NCI-H510A (cell line): ENCODE measurements around the gene STUB1.

Experiments
- DNase-seq: peaks from one replicate; lab custom pipeline; 2025; lab: John Stamatoyannopoulos, UW

The STUB1 gene

DNA sequence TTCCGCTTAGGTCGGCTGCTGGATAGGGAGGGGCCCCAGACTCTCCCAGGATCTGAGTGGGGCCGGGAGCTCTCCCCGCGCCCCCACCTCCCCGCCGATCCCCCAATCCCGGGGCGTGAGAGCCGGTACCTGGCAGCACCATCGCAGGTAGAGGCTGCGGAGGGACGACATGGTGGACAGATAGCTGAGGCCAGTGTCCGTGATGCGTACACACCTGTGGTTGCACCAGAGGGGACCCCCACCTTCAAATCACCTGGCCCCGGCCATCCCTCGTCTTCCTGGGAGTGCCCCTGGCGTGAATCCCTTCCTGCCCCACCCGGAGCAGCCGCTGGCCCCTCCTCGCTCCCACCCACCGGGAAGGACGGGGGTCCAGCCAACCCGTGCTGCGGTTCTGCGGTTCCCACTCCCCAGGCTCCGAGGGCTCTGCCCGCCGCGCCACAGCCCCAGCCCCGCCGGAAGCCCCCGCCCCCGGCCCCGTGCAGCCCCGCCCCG is 14.7 kb downstream of the STUB1 start:
- no peak for DNase-seq

DNA sequence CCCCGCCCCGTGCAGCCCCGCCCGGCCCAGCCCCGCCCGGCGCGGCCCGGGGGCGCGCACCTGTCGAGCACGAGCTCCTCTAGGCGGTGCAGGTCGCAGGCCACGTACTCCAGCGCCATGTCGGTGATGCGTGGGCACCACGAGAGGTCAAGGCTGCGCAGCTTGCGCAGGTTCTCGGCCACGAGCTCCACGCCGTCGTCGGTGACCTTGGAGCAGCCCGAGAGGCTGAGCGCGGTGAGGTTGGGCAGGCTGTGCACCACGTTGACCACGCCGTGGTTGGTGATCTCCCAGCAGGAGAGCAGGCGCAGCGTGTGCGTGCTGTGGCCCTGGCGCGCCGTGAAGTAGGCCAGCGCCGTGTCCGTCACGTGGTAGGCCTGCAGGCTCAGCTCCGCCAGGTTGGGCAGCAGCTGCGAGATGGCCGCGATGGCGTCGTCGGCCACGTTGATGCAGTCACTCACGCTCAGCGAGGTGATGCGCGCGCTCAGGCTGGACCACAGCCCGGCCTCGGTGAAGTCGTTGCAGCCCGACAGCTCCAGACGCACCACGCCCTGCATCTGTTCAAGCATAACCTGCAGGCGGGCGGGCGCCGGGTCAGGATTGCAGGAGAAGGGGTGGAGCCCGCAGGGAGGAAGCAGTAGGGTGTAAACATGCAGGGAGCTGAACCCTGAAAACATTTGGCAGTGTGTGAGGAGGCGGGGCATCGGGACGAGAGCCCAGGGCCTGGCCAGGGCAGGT is 15.3 kb downstream of the STUB1 start:
- peak; percentile 87 for DNase-seq

DNA sequence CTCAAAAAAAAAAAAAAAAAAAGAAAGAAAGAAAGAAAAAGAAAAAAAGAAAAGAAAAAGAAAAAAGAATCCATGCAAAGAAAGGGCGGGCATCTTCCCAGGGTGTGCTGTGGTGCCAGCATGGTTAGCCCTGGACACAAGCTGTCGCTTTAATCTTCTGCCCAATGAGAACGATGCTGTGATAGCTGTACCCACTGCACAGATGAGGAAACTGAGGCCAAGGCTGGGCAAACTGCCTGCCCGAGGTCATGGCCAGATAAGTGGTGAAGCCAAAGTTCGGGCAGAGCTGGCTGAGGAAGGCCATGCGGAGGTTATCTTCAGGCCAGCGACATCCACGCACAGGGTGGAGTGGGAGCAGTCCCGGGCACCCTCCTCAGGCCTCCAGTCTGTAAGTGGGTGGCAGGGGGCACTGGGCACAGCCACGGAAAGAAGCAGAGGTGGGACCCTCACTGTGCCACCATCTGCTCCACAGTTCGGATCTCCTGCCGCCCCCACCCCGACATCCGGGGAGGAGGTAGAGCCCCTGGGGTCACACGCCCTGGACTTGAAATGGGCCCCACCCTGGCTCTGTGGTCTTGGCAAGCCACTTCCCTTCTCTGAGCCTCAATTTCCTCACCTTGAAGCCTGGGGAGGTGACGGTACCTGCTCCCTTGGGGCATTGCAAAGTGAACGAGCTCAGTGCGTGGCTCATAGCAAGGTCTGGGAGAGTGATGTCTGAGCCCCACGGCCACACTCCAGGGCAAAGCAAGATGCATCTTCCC is 18.9 kb downstream of the STUB1 start:
- no peak for DNase-seq

DNA sequence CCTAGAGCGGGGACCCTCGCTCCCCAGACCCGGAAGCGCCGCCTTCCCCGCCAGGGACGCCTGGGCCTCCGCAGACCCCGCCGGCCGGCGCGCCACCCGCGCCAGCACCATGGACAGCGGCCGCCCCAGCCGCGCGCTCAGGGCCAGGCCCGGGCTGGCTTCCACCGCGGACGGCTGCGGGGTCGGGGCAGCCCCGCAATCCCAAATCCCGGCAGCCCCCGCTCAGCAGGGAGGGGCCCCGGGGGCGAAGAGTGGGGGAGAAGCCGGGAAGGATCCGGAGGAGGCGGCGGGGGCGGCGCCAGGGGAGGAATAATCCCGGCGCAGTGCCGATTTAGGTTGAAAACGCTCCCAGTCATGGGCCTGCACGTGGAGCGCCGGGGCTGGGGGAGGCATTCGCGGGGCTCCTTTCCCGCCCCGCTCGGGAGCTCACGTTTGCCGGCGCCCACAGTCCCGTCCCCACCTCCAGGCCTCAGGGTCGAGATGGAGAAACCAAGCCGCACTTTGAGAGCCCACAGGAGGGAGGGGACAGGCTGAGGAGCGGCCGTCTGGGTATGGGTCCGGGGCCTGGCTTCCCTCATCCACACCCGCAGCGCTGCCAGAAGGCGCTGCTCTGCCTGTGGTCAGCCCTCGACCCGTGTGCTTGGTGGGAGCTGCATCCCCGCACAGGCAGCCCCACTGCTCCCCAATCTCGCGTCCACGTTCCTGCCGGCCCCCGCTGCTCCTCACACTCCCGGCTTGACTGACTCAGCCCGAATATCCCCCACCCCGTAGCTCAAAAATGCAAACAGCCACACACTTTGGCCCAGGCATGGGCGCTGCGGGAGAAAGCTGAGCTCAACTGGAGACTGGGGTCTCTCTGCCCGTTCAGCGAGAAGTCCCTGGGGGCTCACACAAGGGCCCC is 20.7 kb downstream of the STUB1 start:
- no peak for DNase-seq

DNA sequence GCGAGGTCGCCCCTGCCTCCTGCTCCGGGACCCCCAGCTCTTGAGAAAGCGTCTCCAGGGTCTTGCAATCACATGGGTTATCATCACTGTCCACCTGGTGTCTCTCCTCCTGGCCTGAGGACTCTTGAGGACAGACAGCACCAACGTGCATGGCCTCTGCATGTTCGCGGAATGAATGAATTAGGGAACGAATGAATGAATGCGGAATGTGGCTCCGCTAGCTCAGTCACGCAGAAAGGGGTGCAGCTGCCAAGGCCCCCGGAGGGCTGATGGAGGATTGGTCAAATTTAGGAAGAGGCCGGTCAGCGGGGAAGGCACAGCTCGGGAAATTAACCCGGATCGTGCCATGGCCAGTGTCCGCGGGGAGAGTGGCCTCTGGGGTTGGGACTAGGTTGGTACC is 22.1 kb downstream of the STUB1 start:
- DNase-seq: no peak

DNA sequence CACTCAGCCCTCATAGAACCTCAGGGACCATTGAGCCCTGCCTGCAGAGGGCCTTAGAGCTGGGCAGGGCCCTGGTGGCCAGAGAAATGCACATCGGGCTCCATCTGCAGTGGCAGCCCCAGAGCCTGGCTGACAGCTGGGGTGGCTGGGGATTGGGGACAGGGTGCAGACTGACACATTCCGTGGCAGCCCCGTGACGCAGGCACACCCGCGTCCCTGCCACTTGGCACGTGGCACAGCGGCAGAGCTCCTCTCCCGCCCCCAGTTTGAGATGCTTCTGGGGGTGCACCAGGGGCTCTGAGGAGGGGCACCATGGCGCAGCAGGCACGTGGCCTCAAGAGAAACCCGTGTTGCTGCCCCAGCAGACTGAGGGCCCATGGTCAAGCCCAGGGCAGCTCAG is 23.2 kb downstream of the STUB1 start:
- DNase-seq: no peak

DNA sequence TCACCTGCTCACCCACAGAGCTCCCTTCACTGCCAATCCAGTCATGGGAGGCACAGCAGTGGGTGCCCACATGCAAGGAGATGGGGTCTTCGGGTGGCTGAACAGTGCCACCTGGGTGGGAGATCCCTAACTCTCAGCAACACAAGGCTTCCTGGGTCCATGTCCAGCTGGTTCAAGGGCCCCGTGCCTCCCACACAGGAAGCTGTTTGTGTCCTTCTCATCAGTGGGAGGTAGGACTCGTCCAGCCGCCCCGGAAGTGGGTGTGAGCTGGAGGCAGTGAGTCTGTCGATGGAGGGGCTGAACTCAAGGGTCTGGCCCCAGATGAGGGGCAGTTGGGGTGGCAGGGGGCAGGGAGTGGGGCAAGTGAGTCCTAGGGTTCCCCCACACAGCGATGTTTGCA is 23.8 kb downstream of the STUB1 start:
- no peak for DNase-seq

DNA sequence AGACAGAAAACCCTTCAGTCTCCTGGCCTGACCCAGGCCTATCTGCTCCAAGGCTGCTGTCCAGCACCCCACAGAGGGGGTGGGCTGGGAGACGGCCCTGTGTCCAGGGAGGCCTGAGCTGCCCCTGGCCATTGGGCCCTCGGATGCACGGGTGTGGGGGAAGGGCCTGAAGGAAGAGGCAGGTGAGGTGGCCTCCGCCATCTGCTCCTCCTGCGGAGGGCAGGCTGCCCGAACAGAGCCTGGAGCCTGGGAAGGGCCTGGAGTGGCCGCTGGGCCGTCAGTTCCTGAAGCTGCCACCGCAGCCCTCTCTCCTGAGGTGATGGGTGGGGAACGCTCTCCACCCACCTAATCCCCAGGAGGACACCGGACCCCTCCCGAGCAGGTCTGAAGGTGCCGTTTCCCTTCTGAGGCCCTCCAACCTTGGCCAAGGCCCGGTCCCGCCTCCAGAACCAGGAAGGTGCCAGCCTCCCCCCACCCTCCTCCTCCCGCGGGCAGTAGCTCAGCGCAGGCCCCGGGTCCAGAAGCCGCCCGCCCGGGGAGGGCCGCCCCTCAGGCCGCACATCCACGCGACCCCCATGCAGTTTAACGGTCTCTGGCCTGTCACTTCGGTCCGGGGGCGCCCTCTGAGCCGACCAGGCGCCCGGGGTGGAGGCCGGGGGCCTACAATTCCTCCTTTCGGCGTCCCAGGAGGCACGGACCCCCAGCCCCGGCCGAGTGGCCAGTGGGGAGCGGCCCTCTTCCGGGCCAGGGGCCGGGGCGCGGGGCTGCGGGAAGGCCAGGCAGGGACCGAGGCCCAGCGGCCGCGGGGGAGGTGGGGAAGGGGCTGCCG is 24.6 kb downstream of the STUB1 start:
- DNase-seq: no peak

DNA sequence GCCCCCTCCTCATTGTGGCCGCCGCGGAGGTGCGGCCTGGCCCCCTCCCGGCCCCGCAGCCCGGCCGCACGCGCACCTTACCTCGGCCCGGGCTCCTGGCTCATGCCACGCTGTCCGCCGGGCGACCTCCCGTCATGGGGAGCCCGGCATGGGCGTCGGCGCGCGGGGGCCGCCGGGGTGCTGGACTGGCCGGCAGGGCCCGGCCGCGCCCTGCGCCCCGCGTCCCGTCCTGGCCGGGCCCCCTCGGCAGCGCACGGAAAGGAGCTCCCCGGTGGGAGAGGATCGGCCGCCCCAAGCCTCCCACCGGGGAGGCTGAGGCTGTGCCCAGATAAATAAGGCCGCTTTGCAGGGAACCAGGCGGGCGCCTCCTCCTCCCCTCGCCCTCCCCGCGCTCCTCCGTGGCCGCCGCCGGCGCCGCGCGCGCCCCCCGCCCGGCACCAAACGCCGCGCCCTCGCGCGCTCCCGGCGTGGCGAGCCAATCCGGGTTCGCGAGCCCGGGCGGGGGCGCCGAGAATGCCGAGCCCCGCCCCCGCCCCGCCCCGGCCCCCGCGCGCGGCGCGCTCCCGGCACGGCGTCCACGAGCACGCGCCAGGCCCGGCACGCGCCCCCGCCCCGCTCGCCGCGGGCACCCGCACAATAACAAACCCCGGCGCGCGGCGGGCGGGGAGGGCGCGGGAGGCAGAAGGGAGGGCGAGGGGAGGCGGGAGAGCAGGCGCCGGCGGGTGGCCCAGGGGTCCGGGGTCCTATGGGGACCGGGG is 25.4 kb downstream of the STUB1 start, which contains the start of gene FBXL16:
Gene FBXL16, minus strand, starts transcription at position 371 of the 758 bp plus-strand sequence. CDS start 8,396 bp downstream, outside the sequence.
- DNase-seq: peak; percentile 41

DNA sequence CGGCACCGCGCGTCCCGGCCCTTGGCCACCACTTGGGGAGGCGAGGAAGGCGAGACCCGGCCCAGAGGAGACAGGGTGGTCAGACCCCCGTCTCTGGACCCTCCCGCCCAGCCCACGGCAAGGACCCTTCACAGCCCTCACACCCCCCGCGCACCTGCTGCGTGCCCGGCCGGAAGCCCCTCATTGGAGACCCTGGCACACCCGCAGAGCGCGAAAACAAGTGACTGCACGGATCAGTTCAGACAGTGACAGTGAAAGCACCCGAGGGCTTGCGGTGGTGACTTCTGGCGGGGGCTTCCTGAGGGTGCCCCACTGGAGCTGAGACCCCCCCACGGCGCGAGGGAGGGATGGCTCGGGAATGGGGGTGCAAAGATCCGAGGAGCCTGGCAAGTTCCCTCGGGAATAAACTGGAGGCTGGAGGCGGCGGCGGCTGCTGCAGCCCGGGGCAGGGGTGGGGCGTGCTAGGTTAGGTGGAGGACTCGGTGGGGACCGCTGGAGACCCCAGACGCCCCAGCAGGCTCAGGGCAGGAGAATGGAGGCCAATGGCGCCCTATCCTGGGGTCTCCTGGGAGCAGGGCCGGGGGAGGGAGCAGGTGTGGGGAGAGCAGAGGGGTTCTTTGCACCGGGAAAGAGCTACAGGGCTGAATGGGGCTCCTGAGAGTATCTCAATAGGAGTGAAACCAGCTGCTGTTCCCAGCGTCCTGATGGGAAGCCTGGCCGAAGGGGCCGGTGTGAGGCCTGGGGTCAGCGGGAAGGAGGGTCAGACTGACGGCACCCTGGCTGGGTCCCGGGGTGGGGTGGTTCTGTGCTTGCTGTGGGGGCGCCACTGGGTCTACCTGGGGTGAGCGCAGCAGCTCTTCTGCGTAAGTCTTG is 26.2 kb downstream of the STUB1 start:
- DNase-seq: no peak

DNA sequence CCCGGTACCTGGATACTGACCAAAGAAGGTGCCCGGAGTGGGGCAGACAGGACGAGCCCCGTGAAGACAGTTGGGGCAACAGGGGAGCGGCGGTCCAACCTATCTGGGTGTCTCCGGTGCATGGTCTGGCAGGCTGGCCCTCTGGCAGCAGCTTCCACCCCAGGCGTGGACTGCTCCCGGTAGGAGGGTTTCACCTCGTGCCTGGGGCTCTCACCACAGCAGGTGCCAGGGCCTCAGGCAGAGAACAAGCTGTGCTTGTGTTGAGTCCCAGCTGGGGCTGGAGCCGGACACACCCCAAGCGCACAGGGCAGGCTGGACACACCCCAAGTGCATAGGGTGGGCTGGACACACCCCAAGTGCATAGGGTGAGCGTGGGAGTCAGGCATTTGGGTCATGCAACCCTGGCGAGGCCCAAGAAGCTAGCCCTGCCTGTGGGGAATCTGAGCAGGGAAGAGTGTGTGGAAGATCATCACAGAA is 26.9 kb downstream of the STUB1 start:
- no peak for DNase-seq

DNA sequence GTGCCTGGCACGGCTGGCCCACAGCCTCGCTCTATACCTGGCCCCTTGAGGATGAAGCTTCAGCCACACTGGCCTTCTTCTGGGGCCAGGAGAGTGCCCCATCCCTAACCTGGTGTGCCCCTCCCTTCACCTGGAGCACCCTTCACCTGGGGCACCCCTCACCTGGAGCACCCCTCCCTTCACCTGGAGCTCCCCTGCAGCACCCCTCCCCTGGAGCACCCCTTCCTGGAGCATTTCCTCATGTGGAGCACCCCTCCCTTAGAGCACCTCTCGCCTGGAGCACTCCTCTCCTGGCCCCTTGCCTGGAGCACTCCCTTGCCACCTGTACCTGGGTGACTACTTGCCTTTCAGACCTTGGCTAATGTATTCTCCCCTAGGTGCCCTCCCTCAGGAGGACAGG is 27.8 kb downstream of the STUB1 start:
- no peak for DNase-seq

DNA sequence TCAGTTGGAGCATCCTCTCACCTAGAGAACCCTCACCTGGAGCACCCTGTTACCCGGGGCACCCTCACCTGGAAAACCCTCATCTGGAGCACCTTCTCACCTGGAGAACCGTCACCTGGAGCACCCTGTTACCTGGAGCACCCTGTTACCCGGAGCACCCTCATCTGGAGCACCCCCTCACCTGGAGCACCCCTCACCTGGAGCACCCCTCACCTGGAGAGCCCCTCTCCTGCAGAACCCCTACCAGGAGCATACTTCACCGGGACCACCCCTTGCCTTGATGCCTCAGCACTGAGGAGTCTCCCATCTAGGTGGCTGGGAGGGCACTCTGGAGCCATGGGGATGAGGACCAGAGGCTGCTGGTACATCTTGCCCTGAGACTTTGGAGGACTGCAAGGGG is 28.7 kb downstream of the STUB1 start:
- DNase-seq: no peak

DNA sequence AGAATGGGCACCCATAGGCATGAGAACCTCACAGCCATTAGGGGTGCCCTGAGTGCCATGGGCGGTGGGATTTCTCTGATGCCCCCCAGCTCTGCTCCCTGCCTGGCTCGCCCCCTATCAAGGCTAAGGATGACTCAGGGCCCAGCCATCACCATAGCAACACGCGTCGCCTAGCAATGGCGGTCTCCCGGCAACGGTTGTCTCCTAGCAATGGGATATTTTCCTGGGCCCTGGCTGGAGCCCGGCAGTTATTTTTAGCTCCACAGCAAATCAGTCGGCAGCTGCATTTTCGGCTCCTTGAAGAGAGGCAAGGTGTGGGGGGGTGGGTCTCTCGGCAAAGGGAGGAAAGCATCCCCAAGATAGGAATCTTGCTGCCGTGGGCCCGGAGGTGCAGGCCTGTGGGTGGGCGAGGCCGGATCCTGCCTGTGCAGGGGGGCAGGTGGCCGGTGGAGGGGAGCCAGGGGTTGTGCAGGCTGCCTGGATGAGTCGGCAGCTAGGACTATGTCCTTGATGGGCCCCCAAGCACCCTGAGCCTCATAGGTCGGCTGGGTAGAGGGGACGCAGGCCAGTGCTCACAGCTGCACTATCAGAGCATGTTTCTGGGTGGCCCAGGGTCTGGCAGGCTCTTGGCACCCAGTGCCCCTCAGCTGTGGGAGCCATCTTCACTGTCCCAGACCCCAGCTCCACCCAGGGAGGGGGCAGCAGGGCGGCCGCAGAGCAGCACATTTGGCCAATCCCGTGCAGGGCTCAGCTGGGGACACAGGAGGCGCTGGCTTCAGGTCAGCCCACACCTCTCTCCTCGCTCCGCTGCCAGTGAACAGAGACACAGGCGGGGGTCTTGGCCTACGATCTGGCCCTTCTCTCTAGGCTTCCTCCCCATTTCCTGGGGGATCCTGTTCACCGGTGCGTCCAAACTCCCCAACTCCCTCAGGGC is 29.6 kb downstream of the STUB1 start:
- no peak for DNase-seq

DNA sequence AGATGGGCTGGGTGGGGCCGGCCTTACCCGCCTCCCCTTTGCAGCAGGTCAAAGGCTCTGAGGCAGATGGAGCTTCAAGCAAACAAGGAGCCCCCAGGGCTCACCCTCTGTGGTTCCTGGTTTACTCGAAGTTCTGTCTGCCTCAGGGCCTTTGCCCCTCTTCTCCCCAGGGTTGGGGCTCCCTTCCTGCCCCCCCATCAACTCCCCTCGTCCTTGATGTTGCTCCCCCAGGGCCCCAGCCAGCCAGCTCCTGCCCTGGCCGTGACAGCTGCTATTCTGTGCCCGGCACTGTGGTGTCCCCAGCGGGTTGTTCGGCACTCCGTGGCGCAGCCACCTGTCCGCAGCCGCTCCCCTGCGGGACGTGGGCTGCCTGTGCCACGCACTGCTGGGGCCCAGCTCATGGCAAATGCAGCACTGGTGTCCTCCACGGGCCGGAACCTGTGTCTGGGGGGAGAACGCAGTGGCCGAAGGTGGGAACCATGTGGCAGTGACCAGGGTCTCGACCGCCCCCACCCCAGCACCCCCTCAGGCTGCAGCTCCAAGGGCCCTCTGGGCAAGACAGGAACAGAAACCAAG is 30.4 kb downstream of the STUB1 start:
- no peak for DNase-seq

DNA sequence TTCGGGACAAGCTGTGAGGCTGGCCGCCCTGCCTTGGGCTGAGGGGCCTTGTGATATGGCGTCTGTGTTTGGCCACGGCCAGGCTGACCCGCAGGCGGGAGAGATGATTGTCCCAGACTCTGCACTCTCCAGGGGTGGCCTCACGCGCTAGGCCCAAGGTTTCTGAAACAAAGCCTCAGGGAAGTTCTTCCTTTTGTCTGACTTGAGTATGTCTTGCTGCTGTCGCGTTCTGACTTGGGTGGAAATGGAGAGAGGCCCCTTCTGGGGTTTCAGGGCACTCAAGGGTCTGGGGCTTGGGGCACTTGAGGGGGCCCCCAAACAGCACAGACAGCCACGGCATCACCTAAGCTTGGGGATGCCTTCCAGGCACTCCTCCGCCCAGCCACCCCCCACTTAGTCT is 30.9 kb downstream of the STUB1 start:
- no peak for DNase-seq

DNA sequence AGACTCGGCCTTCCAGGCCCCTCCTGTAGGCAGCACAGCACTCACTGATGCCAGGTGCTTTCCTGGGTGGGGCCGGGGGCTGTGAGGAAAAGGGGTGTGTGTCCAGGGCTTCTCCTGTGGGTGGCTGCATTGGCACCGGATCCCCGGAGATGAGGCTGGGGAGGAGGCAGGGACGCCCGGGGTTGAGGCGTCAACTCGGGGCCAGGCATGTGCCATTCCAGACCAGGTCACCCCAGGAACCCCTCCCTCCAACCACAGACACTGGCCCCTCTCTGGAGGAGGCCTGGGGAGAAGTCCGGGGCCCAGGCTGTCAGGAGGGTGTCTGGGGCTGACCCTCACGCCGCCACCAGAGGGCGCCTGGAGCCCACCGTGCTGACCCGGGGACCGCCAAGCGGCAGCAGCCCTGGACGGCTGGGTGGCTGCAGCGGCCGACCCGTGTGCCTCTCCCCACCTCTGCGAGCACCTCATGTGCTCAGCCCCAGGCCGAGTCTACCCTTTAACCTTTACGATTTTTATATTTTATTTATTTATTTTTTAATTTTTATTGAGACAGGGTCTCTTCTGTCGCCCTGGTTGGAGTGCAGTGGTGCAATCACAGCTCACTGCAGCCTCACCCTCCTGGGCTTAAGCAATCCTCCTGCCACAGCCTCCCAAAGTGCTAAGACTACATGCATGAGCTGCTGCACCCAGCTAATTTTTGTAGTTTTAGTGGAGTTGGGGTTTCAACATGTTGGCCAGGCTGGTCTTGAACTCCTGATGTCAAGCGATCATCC is 31.5 kb downstream of the STUB1 start:
- no peak for DNase-seq
